AG04449 (cell line): ENCODE measurements around the gene GALNT7.

Source experiments
- CTCF ChIA-PET: fragments of 350-600 bp; formaldehyde crosslinking; extraction: SDS; loops from one replicate; lab custom pipeline; 2021; ENCODE audit warnings: antibody characterized with exemption; lab: Yijun Ruan, JAX
- POLR2A ChIA-PET: fragments of 400-600, 350-600 bp; formaldehyde crosslinking; extraction: SDS; loops from one replicate; lab custom pipeline; 2020; ENCODE audit warnings: antibody characterized with exemption, inconsistent platforms; lab: Yijun Ruan, JAX
- DNase-seq: peaks from one replicate; pipeline ENCODE4 v3.0.0-alpha.2; 2010; ENCODE audit warnings: low read depth, low spot score
- H3K4me3 ChIP-seq: 2 replicates; pipeline ENCODE4 v1.5.1; 2011; ENCODE audit warnings: low read depth, mild to moderate bottlenecking, control low read depth, low read length
- TF ChIP-seq, protein P1 (sequence below): IDR thresholded peaks from one replicate; pipeline ENCODE4 v1.5.1; 2011; ENCODE audit warnings: mild to moderate bottlenecking, moderate library complexity, low read length, control low read depth, inconsistent platforms; ENCODE audit not compliant: insufficient read depth; ENCODE audit errors: missing control alignments

The GALNT7 gene

DNA sequence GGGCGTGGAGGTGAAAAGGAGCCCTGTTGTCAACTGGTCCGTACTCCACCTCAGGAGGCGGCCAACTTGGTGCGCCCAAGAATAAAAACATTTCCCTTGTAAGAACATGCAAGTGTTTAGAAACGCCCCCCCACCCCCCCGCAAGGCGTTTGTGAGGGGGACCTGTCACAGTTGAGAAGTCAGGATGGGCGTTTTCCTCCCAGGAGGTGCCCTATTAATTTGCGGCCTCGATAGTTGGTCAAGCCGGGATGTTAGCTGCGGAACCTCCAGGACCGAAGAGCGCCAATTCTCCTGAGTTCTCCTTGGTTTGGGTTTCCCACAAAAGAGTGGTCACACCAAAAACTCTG is 201.5 kb downstream of the GALNT7 start:
- TF ChIP-seq, protein P1, sequence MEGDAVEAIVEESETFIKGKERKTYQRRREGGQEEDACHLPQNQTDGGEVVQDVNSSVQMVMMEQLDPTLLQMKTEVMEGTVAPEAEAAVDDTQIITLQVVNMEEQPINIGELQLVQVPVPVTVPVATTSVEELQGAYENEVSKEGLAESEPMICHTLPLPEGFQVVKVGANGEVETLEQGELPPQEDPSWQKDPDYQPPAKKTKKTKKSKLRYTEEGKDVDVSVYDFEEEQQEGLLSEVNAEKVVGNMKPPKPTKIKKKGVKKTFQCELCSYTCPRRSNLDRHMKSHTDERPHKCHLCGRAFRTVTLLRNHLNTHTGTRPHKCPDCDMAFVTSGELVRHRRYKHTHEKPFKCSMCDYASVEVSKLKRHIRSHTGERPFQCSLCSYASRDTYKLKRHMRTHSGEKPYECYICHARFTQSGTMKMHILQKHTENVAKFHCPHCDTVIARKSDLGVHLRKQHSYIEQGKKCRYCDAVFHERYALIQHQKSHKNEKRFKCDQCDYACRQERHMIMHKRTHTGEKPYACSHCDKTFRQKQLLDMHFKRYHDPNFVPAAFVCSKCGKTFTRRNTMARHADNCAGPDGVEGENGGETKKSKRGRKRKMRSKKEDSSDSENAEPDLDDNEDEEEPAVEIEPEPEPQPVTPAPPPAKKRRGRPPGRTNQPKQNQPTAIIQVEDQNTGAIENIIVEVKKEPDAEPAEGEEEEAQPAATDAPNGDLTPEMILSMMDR, result no peak
- no peak for DNase-seq
- CTCF ChIA-PET, result interaction anchor here (1.0 to 2.0 kb wide), 8 partner anchors 9 to 356 kb away, joined by 3 to 14 read pairs (median 5); no protein-coding TSS in a partner anchor
- H3K4me3 ChIP-seq, result peak overlapping the region; percentile 71
- POLR2A ChIA-PET, result interaction anchor here (0.7 to 4.0 kb wide), 6 partner anchors 15 to 35 kb away, joined by 3 to 52 read pairs (median 4); partner anchors contain the start of genes HMGB2 and SCRG1

DNA sequence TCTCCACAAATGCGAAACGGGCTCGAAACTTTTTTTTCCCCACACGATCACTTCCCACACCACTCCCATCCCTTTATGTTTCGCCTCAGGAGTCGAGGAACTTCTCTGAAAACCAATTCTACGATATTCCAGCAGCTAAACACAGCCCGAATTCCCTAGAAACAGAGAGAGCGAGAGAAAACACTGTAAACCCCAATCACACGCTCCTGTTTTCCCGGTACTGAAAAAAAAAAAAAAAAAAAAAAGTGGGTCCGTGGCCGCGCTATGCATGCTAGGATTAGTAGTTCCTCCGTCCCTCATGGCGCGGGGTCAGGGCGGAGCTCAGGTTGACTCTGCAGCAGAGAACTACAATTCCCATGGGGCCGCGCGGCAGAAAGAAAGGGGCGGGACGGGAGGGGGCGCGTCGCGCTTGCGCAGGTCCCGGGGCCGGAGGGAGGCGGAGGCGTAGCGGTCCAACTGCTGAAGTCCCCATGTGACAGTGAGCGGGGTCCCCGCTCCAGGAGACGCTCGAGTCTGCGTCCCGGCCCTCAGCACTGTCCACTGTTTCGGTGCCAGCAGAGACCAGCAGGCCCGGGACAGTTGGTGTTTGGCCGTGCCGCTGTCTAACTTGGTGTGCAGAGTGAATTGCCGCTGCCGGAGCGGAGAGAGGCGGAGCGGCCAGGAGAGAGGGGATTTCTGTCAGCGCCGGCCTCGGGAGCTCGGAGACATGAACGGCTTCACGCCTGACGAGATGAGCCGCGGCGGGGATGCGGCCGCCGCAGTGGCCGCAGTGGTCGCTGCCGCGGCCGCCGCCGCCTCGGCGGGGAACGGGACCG is 202.1 kb downstream of the GALNT7 start, which contains the start of gene SAP30:
TSS of gene SAP30 (plus strand) at position 478 of the 815 bp plus-strand sequence. CDS start at position 707, 229 bp downstream.
- CTCF ChIA-PET, result interaction anchor here (1.2 to 2.0 kb wide), 7 partner anchors 10 to 357 kb away, joined by 3 to 14 read pairs (median 5); no protein-coding TSS in a partner anchor
- peak within 1 kb of the TSS; percentile 89 for H3K4me3 ChIP-seq
- POLR2A ChIA-PET, result interaction anchor here (0.6 to 4.0 kb wide), 7 partner anchors 15 to 42 kb away, joined by 3 to 52 read pairs (median 3); partner anchors contain the start of genes HMGB2 and SCRG1
- TF ChIP-seq, protein P1, result no peak
- DNase-seq, result peak; percentile 91

DNA sequence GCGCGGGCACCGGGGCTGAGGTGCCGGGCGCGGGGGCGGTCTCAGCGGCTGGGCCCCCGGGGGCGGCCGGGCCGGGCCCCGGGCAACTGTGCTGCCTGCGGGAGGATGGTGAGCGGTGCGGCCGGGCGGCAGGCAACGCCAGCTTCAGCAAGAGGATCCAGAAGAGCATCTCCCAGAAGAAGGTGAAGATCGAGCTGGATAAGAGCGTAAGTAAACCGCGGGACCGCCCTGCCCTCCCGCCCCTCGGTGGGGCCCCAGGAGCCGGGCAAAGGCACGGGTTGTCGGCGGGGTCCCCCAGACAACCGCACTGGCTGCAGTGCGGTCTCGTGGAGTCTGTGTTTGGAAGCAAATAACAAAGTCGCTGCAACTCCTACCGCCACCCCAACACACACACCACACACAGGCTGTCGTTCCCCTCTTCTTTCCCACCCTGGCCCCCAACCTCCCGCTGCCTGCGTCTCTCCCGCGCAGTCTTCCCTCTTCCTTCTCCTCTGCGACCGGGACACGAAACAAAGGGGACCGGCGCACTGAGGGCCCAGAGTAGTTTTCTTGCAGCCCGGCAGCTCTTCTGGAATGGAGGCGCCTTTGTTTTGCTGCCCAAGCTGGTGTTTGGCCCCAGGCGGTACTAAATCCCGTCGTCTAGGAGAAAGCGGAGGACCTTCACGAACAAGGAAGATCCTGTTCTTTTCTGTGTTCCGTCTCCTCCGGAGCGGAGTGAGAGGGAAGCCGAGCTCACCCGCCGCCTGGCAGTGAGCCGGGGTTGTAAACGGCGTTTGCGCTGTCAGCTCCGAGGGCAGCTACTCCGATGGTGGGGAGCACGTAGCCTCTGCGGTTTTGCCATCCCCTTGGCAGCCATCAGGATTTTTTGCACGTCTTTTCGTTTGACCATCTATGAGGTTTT is 202.9 kb downstream of the GALNT7 start:
- ChIA-PET CTCF (interaction anchor here (0.9 to 2.6 kb wide), 7 partner anchors 11 to 123 kb away, joined by 3 to 11 read pairs (median 5); no protein-coding TSS in a partner anchor), POLR2A (interaction anchor here (0.6 to 4.0 kb wide), 6 partner anchors 27 to 138 kb away, joined by 3 to 52 read pairs (median 4); partner anchors contain the start of genes HMGB2 and SCRG1)
- TF ChIP-seq, protein P1, result no peak
- DNase-seq, result no peak
- peak overlapping the region; percentile 89 for H3K4me3 ChIP-seq
